HPDE6-E6E7 (cell line): Measurements from ENCODE around the gene CFAP61.

Experiments used
- DNase-seq: peaks from one replicate; pipeline ENCODE4 v3.0.0; 2011; ENCODE audit warnings: missing footprints; ENCODE audit errors: extremely low spot score

CFAP61 gene

DNA sequence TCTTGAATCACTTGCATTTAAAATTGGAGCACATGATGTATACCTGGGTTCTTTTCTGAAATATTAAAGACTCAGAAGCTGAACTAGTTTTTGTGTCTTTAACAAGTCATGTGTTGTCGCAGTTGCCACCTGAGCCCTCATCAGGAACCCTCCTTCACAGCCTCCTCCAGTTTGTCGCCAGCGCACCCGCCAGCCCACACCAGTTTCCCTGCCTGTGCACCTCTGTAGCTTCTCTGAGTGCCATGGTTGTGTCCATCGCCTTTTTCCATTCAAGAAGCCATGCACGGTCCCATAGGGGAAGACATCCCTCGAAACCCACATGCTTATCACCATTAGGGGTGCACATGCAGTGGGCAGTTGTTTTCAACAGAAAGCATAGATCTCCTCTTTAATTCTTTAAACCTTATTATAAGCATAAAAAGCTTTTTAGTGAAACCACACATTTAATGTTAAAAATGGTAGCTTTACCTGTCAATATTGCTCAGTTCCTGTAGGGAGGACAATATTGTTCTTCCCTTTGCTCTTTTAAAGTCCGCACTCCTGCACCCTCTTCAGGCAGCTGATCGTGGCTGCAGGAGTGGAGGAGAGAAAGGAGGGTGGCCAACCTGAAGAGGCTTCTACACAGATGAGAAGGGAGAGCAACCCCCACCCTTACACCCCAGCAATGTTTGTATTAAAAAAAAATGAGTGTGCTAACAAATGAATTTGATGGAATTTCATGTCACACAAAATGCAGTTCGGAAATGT, 121.9 kb downstream of the CFAP61 start:
- DNase-seq: no peak

DNA sequence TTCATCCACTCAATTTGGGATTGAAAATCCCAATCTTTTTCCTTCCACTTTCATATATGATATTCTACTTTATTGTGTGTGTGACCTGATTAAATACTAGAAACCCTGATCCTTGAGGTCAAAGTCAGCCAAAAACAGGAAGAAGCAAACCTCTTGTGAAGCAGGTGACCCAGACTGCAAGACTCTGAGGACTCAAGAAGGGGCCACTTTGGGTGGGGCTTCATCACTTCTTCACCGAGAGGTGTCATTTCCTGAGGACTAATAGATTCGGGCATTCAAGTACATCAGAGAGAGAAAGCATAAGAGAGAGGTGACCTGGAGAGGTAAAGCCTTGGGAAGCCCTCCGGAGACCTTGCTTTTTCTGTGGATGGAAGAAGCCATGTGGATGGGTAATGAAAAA, 129.0 kb downstream of the CFAP61 start:
- no peak for DNase-seq

DNA sequence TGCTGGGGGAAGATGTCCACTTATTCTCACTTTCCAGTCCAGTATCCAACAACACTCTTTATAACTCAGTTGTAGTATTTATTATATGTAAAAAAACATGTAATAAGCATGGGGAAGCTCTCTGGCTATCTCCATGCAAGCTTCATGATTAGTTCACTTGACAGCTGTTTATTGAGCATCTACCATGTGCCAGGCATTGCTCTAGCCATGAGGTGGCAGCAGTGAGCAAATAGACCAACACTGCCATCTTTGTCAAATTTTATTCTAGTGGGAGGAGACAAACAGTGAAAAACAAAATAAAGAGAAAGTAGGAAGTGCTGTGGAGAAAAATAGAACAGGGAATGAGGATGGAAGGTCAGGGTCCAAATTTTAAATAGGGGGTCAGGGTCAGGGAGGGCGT, 131.8 kb downstream of the CFAP61 start:
- DNase-seq: no peak

DNA sequence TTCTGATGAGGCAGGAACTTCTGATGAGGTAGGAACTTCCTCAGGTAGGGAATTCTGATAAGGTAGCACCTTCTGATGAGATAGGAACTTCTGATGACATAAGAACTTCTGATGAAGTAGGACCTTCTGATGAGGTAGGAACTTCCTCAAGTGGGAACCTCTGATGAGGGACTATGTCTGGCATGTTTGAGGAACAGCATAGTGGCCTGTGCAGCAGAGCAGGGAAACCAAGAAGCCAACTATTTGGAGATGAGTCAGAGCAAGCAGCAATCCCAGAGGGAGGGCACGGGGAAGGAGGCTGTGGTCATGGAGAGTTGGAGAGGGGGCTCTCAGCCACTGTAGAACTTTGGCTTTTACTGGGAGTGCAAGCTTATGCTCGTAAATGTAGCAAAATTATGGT, 132.4 kb downstream of the CFAP61 start:
- no peak for DNase-seq

DNA sequence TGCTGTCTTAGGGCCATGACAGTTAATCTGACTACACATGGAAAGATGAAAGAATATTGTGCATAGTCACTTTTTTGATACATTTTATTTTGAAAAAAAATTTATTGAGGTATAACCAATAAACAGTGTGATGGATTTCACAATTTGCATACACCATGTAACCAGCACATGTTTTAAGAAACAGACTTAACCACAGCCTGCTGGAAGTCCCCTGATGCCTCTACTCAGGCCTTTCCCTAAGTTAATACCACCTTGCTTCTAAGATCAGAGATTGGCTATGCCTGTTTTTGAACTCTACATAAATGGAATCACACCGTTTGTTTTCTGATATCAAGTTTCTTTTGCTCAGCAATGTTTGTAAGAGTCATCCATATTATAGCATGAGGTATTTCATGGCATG, 136.3 kb downstream of the CFAP61 start:
- DNase-seq: no peak

DNA sequence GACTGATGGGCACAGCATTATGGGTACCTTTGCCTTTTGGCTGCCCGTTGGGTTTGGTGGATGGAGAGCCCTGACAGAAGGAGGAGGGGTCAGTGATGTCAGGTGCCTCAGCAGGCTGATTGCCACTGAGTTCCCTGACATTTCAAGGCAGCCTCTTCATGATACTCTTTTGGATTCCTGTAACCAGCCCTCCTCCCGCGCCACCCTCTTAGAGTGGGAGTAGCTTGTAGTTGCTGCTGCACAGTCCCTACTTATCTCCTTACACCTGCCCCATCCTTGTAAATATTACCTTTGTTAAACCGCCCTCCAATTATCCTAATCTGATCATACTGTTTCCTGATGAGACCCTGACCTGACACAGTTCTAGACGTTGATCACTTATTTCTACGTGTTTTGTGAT, 140.0 kb downstream of the CFAP61 start:
- no peak for DNase-seq

DNA sequence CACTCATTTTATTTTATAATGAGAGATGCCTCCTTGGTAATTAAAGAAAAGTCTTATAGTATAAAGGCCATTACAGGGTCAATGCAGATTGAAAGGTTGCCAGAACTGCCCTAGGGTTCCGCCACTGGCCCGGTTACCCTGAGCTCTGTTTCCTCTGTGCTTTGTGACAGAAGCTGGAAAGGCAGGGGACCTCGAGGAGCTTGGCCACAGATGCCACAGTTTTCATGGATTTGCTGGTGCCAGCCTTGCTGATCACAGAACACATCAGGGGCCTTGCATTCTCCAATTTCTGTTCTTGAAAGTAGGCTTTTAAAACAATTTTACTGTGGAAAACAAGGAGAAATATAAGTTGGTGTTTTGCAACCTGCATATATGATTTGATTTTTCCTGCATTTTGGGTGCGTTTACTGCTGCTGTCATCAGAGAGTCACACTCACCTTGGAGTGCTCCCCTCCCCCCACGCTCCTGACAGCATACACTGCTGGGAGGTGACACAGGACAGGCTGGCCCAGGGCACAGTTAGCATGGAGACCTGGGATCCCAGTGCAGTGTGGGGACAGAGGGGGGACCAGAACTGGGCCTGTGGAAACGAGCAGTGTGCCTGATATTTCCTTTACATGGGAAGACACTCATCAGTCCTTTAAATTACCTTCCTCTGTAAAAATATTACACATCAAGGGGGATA, 142.8 kb downstream of the CFAP61 start:
- no peak for DNase-seq

DNA sequence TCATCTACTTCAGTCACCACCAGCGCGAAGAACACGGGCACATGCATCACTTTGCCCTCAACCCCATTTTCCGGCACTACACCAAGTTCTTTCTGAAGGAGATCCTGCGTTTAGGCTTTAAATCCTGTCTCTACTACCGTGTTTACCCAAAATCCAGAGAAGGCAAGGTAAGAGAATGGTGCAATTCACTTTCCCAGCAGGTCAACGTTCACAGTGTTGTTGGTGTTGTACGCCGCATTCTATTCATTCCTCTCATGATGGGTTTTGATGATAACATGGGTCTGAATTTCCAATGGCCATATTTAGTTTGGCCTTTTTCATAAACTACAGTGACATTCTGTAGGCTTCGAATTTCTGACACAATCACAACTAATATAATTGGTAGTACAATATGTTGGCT, 144.3 kb downstream of the CFAP61 start:
- DNase-seq: no peak

DNA sequence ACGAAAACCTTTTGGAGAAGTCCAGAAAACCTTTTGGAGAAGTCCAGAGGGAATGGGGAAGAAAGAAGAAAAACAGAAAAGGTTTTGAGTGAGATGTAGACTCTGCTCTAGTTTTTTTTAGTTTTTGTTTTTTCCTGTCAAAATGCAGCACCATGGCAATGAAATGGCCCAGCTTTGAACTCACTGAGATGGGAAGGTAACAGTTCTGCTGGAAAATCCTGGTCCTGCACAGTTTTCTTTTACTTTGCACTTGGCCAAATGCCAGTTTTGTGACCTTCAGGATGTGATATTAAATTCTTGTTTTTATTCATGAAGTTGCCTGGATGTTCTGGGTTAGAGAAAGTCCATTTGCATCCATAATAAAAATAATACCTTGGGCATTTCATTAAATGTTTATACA, 145.7 kb downstream of the CFAP61 start:
- DNase-seq: no peak

DNA sequence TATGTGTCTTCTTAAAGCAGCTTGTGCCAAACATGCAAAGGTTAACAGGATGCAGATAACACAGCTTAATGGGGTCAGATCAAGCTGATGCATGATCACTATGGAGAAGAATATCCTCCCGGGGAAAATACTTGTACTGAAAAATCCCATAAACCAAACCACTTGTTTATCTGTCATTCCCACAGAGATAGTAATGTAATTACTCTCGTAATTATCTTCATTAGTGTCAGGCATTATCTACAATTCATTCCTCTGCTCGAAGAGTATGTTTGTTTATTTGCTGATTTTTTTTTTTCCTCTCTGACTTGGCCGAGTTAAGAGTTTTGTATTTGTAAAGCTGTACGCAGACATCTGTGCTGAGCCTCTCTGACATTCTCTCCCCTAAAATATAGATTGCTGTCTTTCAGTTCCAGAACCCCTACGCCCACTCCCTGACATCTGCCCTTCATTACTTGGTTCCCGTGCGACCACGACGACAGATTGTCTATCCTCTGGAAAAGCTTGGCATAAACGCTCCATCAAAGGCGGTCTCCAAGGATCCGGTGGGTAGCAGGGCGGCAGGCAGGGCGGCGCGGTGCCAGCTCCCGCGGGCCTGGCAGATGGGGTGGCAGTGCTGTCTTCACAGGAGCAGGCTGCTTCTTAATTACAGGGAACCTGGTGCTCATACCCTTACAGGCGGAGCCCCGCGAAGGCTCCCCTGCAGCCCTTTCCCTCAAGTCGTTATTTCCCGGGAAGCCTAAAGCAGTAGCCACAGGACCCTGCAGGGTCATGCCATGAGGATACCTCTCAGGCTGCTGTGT, 147.2 kb downstream of the CFAP61 start:
- no peak for DNase-seq

DNA sequence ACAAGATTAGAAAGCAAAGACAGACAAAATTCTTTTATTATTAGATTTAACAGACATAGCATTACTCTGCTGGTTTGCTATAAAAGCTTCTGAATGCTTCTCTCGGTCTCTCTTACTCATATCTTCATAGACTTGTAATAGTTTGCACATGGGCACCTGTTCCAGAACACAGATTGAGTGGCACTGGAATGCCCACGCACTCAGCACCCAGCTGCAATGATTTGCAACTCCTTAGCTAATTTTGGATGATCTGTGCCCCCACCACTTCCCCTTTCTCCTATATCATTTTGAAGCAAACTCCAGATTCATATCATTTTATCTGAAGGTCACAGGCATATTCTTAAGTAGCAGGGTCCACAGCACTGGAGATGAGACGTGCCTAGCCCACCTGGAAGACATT, 148.8 kb downstream of the CFAP61 start:
- no peak for DNase-seq

DNA sequence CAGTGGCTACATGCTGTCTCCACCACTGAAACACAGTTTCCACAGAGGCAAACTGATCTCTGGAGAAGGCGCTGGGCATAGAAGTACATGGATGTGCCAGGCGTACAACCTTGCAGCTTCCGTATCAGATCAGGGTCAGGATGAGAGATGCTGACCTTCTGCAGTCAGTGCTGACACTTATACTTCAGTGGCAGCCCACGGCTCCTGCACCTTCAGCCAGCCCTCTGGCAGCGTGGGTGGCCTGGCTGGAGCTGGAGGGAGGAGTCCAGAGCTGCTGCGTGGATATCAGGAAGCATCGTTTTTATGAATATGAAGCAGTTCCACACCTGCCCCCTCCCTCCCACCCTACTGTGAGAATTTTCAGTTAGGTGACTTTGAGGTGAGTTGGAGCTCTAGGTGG, 149.3 kb downstream of the CFAP61 start:
- no peak for DNase-seq

DNA sequence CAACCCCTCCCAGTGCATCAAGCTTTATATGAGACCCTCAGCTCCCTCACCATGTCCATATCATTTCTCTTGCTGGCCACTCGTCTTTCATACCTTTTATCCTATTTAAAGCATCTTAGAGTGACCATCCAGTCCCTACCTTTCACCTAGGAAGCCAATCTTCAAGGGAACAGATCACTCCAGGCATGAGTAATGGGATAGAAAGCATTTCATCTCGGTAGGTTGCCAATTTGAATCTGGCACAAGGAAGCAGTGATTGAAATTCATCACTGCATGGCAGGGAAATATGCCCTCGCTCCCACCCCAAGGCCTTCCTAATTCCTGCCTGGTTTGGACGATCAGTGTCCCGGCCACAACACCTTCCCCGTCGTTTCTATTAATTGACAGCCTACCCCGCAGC, 150.4 kb downstream of the CFAP61 start:
- no peak for DNase-seq

DNA sequence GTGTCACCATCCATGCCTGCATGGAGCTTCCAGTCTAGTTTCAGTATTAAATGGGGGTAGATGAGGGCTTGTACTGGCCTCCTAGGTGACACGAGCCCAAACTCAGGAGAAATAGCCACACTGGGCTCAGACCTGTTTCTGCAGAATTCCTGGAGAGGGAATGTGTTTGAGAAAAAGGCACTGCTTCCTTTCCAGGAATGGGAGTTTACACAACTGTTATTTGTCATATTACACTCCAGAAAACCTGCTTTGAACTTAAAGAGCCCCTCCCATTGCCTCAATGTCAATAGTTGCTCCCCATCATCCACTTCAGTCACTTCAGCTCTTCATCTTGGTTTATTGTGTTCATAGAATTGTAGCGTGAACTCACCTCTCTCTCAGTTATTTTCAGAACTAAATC, 151.5 kb downstream of the CFAP61 start:
- DNase-seq: no peak

DNA sequence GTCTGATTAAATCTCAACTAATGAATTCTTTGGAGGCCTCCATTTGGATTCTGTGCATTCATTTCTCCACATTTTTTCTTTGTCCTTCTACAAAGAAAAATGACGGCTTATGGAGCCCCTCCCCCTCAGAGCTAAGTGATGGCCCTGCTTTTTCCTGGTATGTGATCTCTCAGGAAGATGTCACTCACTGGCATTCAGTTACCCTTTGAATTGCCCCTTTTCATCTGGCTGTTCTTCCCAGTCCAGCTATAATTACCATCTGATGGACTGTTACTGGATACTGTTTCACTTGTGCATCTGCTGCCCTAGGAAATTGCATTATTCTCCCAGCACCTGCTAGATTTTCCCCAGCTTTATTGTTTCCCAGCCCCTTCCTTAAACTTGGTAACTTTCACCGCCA, 151.9 kb downstream of the CFAP61 start:
- DNase-seq: no peak

DNA sequence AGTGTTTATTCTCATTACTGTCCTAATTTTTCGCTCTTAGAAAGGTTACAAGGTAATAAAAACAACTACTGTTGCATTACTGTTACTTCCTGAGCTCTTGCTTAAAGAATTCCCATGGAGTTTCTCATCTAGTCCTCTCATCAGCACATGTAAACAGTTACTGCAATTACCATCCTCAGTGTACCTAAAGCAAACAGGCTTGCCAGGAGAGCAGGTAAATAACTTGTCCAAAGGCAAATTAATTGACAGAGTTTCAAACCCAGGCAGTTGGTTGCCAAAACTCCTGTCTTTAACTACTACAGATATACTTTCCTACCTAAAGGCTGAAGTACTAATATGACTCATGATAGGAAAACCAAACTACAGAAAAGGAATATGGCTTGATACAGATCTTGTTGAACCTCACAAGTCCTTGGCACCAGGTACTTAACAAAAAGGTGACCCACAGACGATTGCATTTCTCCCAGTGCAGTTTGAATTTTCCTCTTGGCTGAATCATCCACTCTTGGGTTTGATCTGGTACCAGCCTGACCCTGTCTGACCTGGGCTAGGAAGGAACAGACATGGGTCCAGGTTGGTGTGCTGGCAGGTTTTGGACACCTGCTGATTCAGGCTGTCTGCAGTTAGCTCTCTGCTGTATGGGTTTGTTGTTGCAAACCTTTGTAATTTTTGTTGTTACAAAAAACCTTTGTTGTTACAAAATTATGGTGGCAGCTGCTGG, 153.0 kb downstream of the CFAP61 start:
- no peak for DNase-seq

DNA sequence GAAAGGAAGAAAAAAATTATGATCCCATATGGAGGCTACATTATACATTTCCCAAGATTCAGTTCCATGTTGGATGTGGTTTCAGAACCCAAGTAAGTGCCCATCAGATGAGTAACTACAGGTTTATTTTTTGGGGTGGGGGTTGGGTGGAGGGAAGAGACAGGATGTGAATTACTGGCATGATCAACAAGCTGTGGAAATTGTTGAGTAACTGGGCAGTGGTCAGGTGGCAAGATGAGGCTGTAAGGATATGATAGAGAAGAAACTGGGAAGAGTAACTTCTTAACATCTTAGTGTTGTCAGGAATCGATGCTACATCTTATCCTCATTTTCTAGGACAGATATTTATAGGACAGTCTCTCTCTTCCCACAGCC, 153.5 kb downstream of the CFAP61 start:
- no peak for DNase-seq

DNA sequence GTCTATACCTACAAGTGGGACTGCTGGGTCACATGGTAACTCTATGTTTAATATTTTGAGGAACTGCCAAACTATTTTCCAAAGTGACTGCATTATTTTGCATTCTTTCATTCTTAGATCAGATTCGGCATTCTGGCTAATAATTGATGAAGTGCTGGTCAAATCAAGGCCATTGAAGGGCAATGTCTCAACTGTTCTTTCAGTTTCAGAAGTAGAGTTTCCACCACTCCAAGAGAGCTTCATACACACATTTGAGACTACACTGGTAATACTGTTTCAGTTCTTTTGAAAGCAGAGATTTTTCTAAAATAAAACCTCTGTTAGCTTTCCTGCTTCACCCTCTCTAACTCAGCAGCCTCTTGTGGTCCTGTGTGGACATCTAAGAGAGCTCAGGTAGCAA, 154.5 kb downstream of the CFAP61 start:
- no peak for DNase-seq

DNA sequence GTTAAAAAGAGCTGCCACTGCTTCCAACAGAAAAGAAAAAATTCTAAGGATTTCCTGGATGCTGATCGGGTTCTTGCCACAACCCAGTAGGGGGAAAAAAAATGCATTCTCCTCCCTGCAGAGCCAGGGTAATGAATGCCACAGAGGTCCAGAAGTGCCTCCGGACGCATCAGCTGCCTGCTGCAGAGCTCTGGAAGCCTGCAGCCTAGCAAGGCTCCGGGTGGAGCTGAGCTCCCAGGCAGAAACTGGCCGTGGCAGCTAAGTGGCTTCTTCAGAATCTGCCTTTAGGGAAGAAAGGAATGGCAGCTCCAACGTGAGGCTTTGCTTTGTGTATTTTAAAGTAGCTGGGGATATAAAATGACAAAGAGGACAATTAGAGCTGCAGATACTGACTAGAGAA, 155.0 kb downstream of the CFAP61 start:
- DNase-seq: no peak

DNA sequence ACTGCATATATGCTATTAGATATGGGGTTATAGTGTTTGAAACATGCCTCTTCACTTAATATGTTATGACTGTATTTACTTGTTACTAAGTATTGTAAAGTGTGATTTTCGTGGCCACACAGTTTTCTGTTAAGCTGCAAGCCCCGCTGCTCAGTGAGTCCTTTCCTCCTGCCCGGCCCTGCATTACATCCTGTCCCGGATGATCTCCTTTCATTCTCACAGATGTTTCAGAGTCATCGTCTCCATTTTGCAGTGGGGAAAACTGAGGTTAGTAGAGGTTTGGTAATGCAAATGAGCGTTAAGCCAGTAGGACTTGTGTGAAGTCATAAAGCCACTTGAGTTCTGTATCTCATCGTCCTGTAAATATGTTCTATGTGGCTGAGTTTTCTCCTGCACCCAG, 155.5 kb downstream of the CFAP61 start:
- DNase-seq: no peak

DNA sequence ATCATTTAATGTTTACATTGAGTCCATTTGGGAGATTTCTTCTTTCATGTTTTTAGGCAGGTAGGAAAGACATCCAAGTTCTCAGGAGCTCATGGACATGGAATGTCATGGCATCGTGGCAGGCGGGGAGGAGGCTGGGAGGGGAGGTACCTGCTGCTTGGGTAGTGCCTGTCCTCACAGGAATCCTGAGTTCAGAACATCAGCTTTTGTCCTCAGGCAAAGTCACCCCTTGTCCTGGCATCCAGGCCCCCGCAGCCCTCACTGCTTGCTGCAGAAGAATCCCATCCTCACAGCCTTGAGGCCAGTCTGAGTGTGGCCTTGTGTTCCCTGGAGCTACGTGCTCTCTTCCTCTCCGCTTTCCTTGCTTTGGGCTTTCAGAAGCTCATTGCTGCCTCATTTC, 157.4 kb downstream of the CFAP61 start:
- no peak for DNase-seq

DNA sequence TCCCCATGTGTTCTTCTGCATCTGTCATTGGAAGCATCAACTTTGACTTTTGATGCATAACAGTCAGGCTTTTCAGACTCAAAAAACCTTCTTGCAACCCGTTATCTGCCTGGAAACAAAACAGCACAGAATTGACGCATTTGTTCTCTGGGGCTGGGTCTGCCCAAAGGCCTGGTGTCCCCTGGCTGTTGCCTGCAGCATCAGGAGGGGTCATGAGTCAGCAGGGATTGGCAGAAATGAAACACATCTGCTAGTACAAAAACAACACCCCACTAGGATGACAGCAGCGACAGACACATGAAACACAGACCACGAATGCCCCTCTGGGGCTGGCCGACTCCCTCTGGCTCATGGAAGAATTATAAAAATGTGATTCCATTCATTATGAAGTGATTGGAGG, 158.0 kb downstream of the CFAP61 start:
- DNase-seq: no peak
